HCEC 1CT (cell line): ENCODE results near the gene VPS8.
"Not testable (repeated sequence)": the region's sequence is repeated elsewhere in the genome, so short reads cannot be mapped to it uniquely, and the experiment has no call there.

Experiments
- DNase-seq: peaks from one replicate; pipeline ENCODE4 v3.0.0-alpha.2; 2017

The VPS8 gene

GRCh38 chr3:185003876-185004275 lies 191.9 kb downstream of the VPS8 start:
- not testable (repeated sequence) for DNase-seq

- DNase-seq, result no peak
Measured at GRCh38 chr3:185009650-185010049, 197.7 kb downstream of the VPS8 start.

GRCh38 chr3:185017584-185017983 lies 205.6 kb downstream of the VPS8 start:
- not testable (repeated sequence) for DNase-seq

GRCh38 chr3:185017996-185018395 lies 206.0 kb downstream of the VPS8 start:
- DNase-seq, result not testable (repeated sequence)

GRCh38 chr3:185021256-185021655 lies 209.3 kb downstream of the VPS8 start:
- DNase-seq, result no peak

- DNase-seq, result no peak
Measured at GRCh38 chr3:185024406-185024805, 212.4 kb downstream of the VPS8 start.

- DNase-seq, result no peak
Measured at GRCh38 chr3:185024966-185025365, 213.0 kb downstream of the VPS8 start.

- no peak for DNase-seq
Measured at GRCh38 chr3:185028121-185028520, 216.2 kb downstream of the VPS8 start.

- no peak for DNase-seq
Measured at GRCh38 chr3:185029086-185029485, 217.1 kb downstream of the VPS8 start.

- no peak for DNase-seq
Measured at GRCh38 chr3:185030399-185030798, 218.4 kb downstream of the VPS8 start.

GRCh38 chr3:185030951-185031350 lies 219.0 kb downstream of the VPS8 start:
- no peak for DNase-seq

- DNase-seq, result no peak
Measured at GRCh38 chr3:185037801-185038200, 225.8 kb downstream of the VPS8 start.

- no peak for DNase-seq
Measured at GRCh38 chr3:185040425-185040824, 228.5 kb downstream of the VPS8 start.

- no peak for DNase-seq
Measured at GRCh38 chr3:185041540-185041939, 229.6 kb downstream of the VPS8 start.

- no peak for DNase-seq
Measured at GRCh38 chr3:185042312-185043050, 230.5 kb downstream of the VPS8 start.

GRCh38 chr3:185046164-185046515 lies 234.2 kb downstream of the VPS8 start:
- no peak for DNase-seq

- DNase-seq, result no peak
Measured at GRCh38 chr3:185046603-185047002, 234.6 kb downstream of the VPS8 start.

GRCh38 chr3:185049710-185050109 lies 237.7 kb downstream of the VPS8 start:
- no peak for DNase-seq

- no peak for DNase-seq
Measured at GRCh38 chr3:185051801-185052200, 239.8 kb downstream of the VPS8 start.

GRCh38 chr3:185052631-185053030 lies 240.7 kb downstream of the VPS8 start:
- DNase-seq, result no peak

GRCh38 chr3:185056908-185057307 lies 244.9 kb downstream of the VPS8 start:
- DNase-seq, result no peak

- DNase-seq, result no peak
Measured at GRCh38 chr3:185057829-185058228, 245.9 kb downstream of the VPS8 start.

- DNase-seq, result no peak
Measured at GRCh38 chr3:185058796-185059195, 246.8 kb downstream of the VPS8 start.

GRCh38 chr3:185059766-185060165 lies 247.8 kb downstream of the VPS8 start:
- DNase-seq, result no peak

- DNase-seq, result no peak
Measured at GRCh38 chr3:185060655-185061054, 248.7 kb downstream of the VPS8 start.
